Stomach (tissue), 9 donors: Measurements from ENCODE around the gene PCNT. TPM values are rescaled to one million over a fixed set of nuclear protein-coding genes. Genes with fewer than 3 reads are reported as not detected.

Experiments
- DNase-seq, 2 donors: peaks; one replicate each; pipeline versions ENCODE4 v3.0.0 to v3.0.0-alpha.2; 2013 to 2019
- H3K27ac ChIP-seq, 5 donors: fragments of 200-600 bp in 4 of 5; sonication (generic) in 4 of 5; one replicate each; pipeline ENCODE4 v1.5.1; 2013 to 2019; ENCODE audit warnings: mild to moderate bottlenecking in 1 of 5, moderate library complexity in 1 of 5
- H3K27me3 ChIP-seq, 3 donors: fragments of 200-600 bp; sonication (generic); one replicate each; pipeline ENCODE4 v1.5.1; 2017 to 2019; ENCODE audit warnings: mixed run types in 1 of 3
- H3K36me3 ChIP-seq, 4 donors: fragments of 200-600 bp; sonication (generic); 1 replicate in 3 of 4; 2 replicates in 1 of 4; pipeline ENCODE4 v1.5.1; 2016 to 2019
- H3K4me1 ChIP-seq, 4 donors: fragments of 200-600 bp; sonication (generic); one replicate each; pipeline ENCODE4 v1.5.1; 2016 to 2019
- H3K4me3 ChIP-seq, 4 donors: fragments of 200-600 bp; sonication (generic) in 3 of 4; one replicate each; pipeline ENCODE4 v1.5.1; 2016 to 2019; ENCODE audit warnings: mild to moderate bottlenecking in 1 of 4
- H3K9me3 ChIP-seq, 4 donors: fragments of 200-600 bp; sonication (generic); one replicate each; pipeline ENCODE4 v1.5.1; 2016 to 2019
- EP300 ChIP-seq: sonication (generic); formaldehyde crosslinking; IDR thresholded peaks from one replicate; pipeline ENCODE4 v1.6.1; 2017; ENCODE audit warnings: antibody characterized with exemption
- POLR2A ChIP-seq, 4 donors: fragments of 450-650 bp; IDR thresholded peaks; one replicate each; pipeline ENCODE4 v1.6.1; 2016; ENCODE audit warnings: antibody characterized with exemption in 4 of 4, control low read depth in 2 of 4, mild to moderate bottlenecking in 1 of 4, moderate library complexity in 1 of 4
- POLR2AphosphoS5 ChIP-seq, 3 donors: sonication (generic); formaldehyde crosslinking; IDR thresholded peaks; one replicate each; pipeline ENCODE4 v1.6.1; 2016; ENCODE audit warnings: antibody characterized with exemption in 3 of 3
- WGBS, 5 donors: extraction: QIAGEN DNeasy Blood & Tissue Kit in 3 of 5; methylation state at CpG; one replicate each; pipeline versions ENCODE4 v1.1.5 to v1.1.7; 2013 to 2018; 5-methylcytosine and 5-hydroxymethylcytosine counted together
- intact Hi-C: fragments of 100-400 bp; cut with DNase I; formaldehyde crosslinking; loops from one replicate; pipeline ENCODE4 v1.15.1; 2023; ENCODE audit warnings: low total_unique reads
- polyA plus RNA-seq, 3 donors: library from polyadenylated mRNA; stranded (reverse); fragments of 200-250 nt; gene quantifications; one replicate each; pipeline ENCODE4 v1.2.3, GENCODE V29; 2013
- total RNA-seq, 5 donors: library from RNA; depleted of rRNA; stranded (reverse); fragments of >200 nt; gene quantifications; one replicate each; pipeline versions ENCODE4 v1.1.0 to v1.2.3, GENCODE V29; 2014 to 2016
- TF ChIP-seq, protein P1 (sequence below), 7 experiments: fragments of 450-650 bp in 4 of 7; fragments of 200-600 bp in 3 of 7; sonication (generic) in 3 of 7; IDR thresholded peaks; one replicate each; pipeline ENCODE4 v1.5.1; 2016 to 2019; ENCODE audit warnings: antibody characterized with exemption in 7 of 7, control low read depth in 2 of 7, mild to moderate bottlenecking in 1 of 7
- donor health status: healthy with polysubstance abuse.
- donor health status: Bipolar disorder and iron deficiency.
- donor health status: healthy.

PCNT gene
- total and polyA plus RNA-seq, 8 donors, result 4.7 to 133 (median 38.4) TPM

DNA sequence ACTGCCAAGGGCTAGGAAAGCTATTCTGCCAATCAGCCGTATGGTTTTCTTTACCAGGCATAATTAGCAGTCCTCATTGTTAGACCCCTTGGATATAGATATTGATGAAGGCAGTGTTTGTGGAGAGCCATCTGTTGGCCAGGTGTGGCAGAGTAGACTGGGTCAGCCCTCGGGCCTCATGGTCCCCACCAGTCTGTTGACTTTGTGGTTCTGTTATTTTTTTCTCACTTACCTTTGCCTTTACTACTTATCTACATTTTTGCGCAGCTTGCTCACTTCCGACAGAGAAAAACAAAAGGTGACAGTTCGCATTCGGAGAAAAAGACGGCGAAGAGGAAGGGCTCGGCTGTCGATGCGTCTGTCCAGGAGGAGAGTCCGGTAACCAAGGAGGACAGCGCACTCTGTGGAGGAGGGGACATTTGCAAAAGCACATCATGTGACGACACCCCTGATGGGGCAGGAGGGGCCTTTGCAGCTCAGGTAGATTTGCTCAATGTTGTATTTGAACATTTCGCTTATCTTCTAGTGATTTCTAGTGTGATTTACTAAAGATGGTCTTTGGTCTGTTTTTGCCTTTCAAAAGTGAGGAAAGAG lies 2.3 kb downstream of the PCNT start:
- H3K4me3 ChIP-seq, result no peak overlapping the region
- H3K9me3 ChIP-seq, result no peaks in the 10 kb centered on the region
- H3K4me1 ChIP-seq, result peaks cover 21 to 38% (median 38%) of the 10 kb centered on the region in 4 donors
- peak in 1 of 2 donors; percentile 69 for DNase-seq
- WGBS, 5 donors, result 59 to 82% (median 69%) methylated on average over 15 of the region's 15 CpGs
- peak overlapping the region in 3 of 5 donors; percentile 99 to 100 (median 99) for H3K27ac ChIP-seq
- H3K36me3 ChIP-seq, result peaks cover 8 to 38% (median 34%) of the 10 kb centered on the region in 4 donors
- no peak for TF ChIP-seq EP300
- TF ChIP-seq POLR2AphosphoS5 (IDR thresholded peaks at IDR 0.05), result no peak
- TF ChIP-seq, protein P1, sequence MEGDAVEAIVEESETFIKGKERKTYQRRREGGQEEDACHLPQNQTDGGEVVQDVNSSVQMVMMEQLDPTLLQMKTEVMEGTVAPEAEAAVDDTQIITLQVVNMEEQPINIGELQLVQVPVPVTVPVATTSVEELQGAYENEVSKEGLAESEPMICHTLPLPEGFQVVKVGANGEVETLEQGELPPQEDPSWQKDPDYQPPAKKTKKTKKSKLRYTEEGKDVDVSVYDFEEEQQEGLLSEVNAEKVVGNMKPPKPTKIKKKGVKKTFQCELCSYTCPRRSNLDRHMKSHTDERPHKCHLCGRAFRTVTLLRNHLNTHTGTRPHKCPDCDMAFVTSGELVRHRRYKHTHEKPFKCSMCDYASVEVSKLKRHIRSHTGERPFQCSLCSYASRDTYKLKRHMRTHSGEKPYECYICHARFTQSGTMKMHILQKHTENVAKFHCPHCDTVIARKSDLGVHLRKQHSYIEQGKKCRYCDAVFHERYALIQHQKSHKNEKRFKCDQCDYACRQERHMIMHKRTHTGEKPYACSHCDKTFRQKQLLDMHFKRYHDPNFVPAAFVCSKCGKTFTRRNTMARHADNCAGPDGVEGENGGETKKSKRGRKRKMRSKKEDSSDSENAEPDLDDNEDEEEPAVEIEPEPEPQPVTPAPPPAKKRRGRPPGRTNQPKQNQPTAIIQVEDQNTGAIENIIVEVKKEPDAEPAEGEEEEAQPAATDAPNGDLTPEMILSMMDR (IDR thresholded peaks at IDR 0.05), result no peak
- TF ChIP-seq POLR2A (IDR thresholded peaks at IDR 0.05), result no peak
- no peaks in the 10 kb centered on the region for H3K27me3 ChIP-seq
- intact Hi-C loops, result no loop called here

DNA sequence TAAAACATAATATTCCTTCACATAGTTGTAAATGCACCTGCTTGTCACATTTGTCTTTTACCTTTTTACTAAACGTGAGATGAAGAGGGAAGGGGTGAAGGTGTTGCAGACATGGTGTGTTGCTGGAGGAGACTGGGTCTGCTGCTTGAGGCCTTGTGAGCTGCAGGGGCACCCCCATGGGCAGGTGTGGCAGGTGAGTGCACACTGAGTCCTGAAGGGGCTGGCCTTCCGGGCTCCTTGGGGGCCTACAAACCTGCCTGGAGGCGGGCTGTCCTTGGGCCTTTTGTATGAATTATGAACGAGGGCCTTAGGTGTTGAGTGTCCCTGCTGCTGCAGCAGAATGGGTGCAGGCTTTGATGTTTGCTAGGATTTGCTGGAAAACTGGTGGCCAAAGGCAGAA lies 3.8 kb downstream of the PCNT start:
- intact Hi-C loops, result no loop called here
- WGBS, 5 donors, result 71 to 94% (median 87%) methylated on average over 4 of the region's 4 CpGs
- Histone ChIP-seq H3K4me1 (peaks cover 12 to 28% (median 24%) of the 10 kb centered on the region in 4 donors), H3K27ac (no peak overlapping the region), H3K9me3 (no peaks in the 10 kb centered on the region), H3K27me3 (no peaks in the 10 kb centered on the region), H3K4me3 (no peak overlapping the region), H3K36me3 (peaks cover 8 to 51% (median 46%) of the 10 kb centered on the region in 4 donors)
- no peak for DNase-seq
- TF ChIP-seq POLR2A (IDR thresholded peaks at IDR 0.05) (no peak), POLR2AphosphoS5 (IDR thresholded peaks at IDR 0.05) (no peak), EP300 (no peak)
- TF ChIP-seq, protein P1 (IDR thresholded peaks at IDR 0.05), result no peak

GRCh38 chr21:46328151-46328550 lies 4.2 kb downstream of the PCNT start:
- TF ChIP-seq POLR2AphosphoS5 (IDR thresholded peaks at IDR 0.05) (no peak), EP300 (no peak), POLR2A (IDR thresholded peaks at IDR 0.05) (no peak)
- TF ChIP-seq, protein P1 (IDR thresholded peaks at IDR 0.05), result no peak
- Histone ChIP-seq H3K27me3 (no peaks in the 10 kb centered on the region), H3K4me1 (peaks cover 7 to 24% (median 19%) of the 10 kb centered on the region in 4 donors), H3K9me3 (no peaks in the 10 kb centered on the region), H3K27ac (no peak overlapping the region), H3K36me3 (peaks cover 8 to 55% (median 47%) of the 10 kb centered on the region in 4 donors), H3K4me3 (no peak overlapping the region)
- intact Hi-C loops, result no loop called here
- DNase-seq, result no peak
- WGBS, 5 donors, result 77 to 85% (median 79%) methylated on average over 5 of the region's 5 CpGs

- no peak overlapping the region for H3K27ac ChIP-seq
- H3K36me3 ChIP-seq, result peaks cover 8 to 66% (median 57%) of the 10 kb centered on the region in 4 donors
- no peaks in the 10 kb centered on the region for H3K27me3 ChIP-seq
- no peak overlapping the region for H3K4me3 ChIP-seq
- H3K9me3 ChIP-seq, result no peaks in the 10 kb centered on the region
- DNase-seq, result no peak
- peaks cover 6 to 16% (median 16%) of the 10 kb centered on the region in 4 donors for H3K4me1 ChIP-seq
- TF ChIP-seq POLR2A (IDR thresholded peaks at IDR 0.05) (no peak), POLR2AphosphoS5 (IDR thresholded peaks at IDR 0.05) (no peak), EP300 (no peak)
- TF ChIP-seq, protein P1 (IDR thresholded peaks at IDR 0.05), result no peak
- WGBS, 5 donors, result 89 to 100% (median 93%) methylated on average over 2 of the region's 2 CpGs
- intact Hi-C loops, result loop anchor here (10.0 kb wide), 1 partner anchor 65 kb away; no protein-coding TSS in a partner anchor
These were observed 5.8 kb downstream of the PCNT start for GRCh38 chr21:46329796-46330195.
